ENCODE results near the gene DHRS13. TPM values are rescaled to one million over a fixed set of nuclear protein-coding genes. Genes with fewer than 3 reads are reported as not detected.

Gene DHRS13
- total and polyA plus RNA-seq, 2 donors (not counting 3 experiments of a cell fraction or from before 2014, with no cell fraction given) = 7.2 to 9.3 TPM

DNA sequence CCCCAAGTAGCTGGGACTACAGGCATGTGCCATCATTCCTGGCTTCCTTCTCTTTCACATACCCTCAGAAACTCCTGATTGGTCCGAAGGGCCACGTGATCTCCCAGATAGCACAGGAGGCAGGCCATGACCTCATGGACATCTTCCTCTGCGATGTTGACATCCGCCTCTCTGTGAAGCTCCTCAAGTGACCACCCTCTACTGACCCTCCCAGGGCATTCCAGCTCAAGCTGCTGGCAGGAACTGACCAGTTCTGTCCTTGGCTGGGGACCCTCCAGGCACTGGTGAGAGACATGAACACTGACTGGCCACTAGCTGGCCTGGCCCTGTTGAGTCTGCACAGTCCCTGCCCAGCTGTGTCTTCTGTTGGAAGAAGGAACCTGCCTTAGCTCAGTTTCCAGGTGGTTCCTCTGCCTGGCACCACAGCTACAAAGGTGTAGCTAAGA is 42.5 kb downstream of the DHRS13 start:
- no peaks in the 10 kb centered on the region for H4K20me1 ChIP-seq (replicated peaks; ENCODE audit: control insufficient read depth, extremely low read depth, insufficient read depth, low read length)
- peaks cover 13 to 21% of the 10 kb centered on the region in 2 experiments for H3K36me3 ChIP-seq (ENCODE audit: control insufficient read depth in 2 of 2, extremely low read depth in 1 of 2, insufficient read depth in 2 of 2, low read length in 2 of 2)
- peaks cover 12% of the 10 kb centered on the region for H3K4me1 ChIP-seq (ENCODE audit: control insufficient read depth, extremely low read depth, insufficient read depth, low read length)
- FAIRE-seq (no peak), DNase-seq (ENCODE audit: low read depth, low spot score) (no peak)
- dilution Hi-C loops (cut with MboI; ENCODE audit: extremely low pct_ligation_motif_present, low sequenced_read_pairs) (no loop called here), intact Hi-C loops (cut with micrococcal nuclease) (no loop called here)
- no TSS peak for BruUV-seq (replicated peaks)
- no peak overlapping the region for H3K9ac ChIP-seq (replicated peaks; ENCODE audit: extremely low read depth, insufficient read depth, low read length)
- H3K9me3 ChIP-seq (replicated peaks; ENCODE audit: control insufficient read depth, insufficient read depth, low read length) = no peaks in the 10 kb centered on the region
- CTCF ChIA-PET = interaction anchor here (1.5 to 1.9 kb wide), 2 partner anchors 17 to 97 kb away, joined by 4 to 6 read pairs; no protein-coding TSS in a partner anchor
- no peak overlapping the region for H3K4me3 ChIP-seq (replicated peaks in 1 of 3; ENCODE audit: insufficient read depth in 1 of 3, low read depth in 1 of 3, low read length in 3 of 3)
- TF ChIP-seq GATA2 (IDR thresholded peaks at IDR 0.05; ENCODE audit: insufficient read depth, insufficient read length, low read depth, low read length) = no peak
- TF ChIP-seq, protein P1, sequence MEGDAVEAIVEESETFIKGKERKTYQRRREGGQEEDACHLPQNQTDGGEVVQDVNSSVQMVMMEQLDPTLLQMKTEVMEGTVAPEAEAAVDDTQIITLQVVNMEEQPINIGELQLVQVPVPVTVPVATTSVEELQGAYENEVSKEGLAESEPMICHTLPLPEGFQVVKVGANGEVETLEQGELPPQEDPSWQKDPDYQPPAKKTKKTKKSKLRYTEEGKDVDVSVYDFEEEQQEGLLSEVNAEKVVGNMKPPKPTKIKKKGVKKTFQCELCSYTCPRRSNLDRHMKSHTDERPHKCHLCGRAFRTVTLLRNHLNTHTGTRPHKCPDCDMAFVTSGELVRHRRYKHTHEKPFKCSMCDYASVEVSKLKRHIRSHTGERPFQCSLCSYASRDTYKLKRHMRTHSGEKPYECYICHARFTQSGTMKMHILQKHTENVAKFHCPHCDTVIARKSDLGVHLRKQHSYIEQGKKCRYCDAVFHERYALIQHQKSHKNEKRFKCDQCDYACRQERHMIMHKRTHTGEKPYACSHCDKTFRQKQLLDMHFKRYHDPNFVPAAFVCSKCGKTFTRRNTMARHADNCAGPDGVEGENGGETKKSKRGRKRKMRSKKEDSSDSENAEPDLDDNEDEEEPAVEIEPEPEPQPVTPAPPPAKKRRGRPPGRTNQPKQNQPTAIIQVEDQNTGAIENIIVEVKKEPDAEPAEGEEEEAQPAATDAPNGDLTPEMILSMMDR (IDR thresholded peaks at IDR 0.05; ENCODE audit: extremely low read depth in 1 of 2, insufficient read depth in 1 of 2, low read depth in 1 of 2, low read length in 2 of 2) = no peak
- TF ChIP-seq, protein P2, sequence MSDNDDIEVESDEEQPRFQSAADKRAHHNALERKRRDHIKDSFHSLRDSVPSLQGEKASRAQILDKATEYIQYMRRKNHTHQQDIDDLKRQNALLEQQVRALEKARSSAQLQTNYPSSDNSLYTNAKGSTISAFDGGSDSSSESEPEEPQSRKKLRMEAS (IDR thresholded peaks at IDR 0.05; ENCODE audit: insufficient read depth, insufficient read length) = no peak
- no peak for TF ChIP-seq JUN (IDR thresholded peaks at IDR 0.05; ENCODE audit: borderline replicate concordance, insufficient read depth, insufficient read length, low read depth)
- TF ChIP-seq FOS (IDR thresholded peaks at IDR 0.05; ENCODE audit: borderline replicate concordance, insufficient read depth, low read length) = no peak
- POLR2A ChIA-PET = no interaction called here
- no peaks in the 10 kb centered on the region for H3K27me3 ChIP-seq (ENCODE audit: control insufficient read depth in 2 of 2, insufficient read depth in 2 of 2, low read length in 2 of 2)
- no peak overlapping the region for H3K4me2 ChIP-seq (ENCODE audit: insufficient read depth, low read length)
- no peak overlapping the region for H2AFZ ChIP-seq (ENCODE audit: low read depth, low read length)
- peaks cover 9% of the 10 kb centered on the region for H3K79me2 ChIP-seq (ENCODE audit: control insufficient read depth, insufficient read depth, low read length)
- H3K27ac ChIP-seq (ENCODE audit: insufficient read depth, low read depth, low read length) = no peak overlapping the region
- H3K9me1 ChIP-seq (replicated peaks; ENCODE audit: control insufficient read depth, extremely low read depth, insufficient read depth, low read length) = no peaks in the 10 kb centered on the region

All from endothelial cell of umbilical vein (primary cell).